NT2/D1 (cell line): Measurements from ENCODE around the gene PEX10.

Experiments used
- DNase-seq: peaks from one replicate; pipeline ENCODE4 v3.0.0-alpha.2; 2011; ENCODE audit warnings: low read depth, low spot score
- H3K27me3 ChIP-seq: 2 replicates; pipeline ENCODE4 v1.6.0; 2011; ENCODE audit warnings: mild to moderate bottlenecking; ENCODE audit not compliant: insufficient read length, insufficient read depth
- H3K36me3 ChIP-seq: 2 replicates; pipeline ENCODE4 v1.6.1; 2011; ENCODE audit warnings: mild to moderate bottlenecking, low read length, mixed read lengths; ENCODE audit not compliant: insufficient read depth, insufficient read length
- H3K4me1 ChIP-seq: 2 replicates; pipeline ENCODE4 v1.5.1; 2011; ENCODE audit not compliant: insufficient read depth, insufficient read length
- H3K4me3 ChIP-seq: 2 replicates; pipeline ENCODE4 v1.5.1; 2011; ENCODE audit warnings: low read depth; ENCODE audit not compliant: insufficient read length
- H3K9ac ChIP-seq: 2 replicates; pipeline ENCODE4 v1.6.0; 2011; ENCODE audit warnings: low read depth; ENCODE audit not compliant: insufficient read length
- H3K9me3 ChIP-seq: 2 replicates; pipeline ENCODE4 v1.5.1; 2011; ENCODE audit warnings: mild to moderate bottlenecking, low read length; ENCODE audit not compliant: insufficient read depth
- SUZ12 ChIP-seq: IDR thresholded peaks from 2 replicates; pipeline ENCODE4 v1.6.1; 2011; ENCODE audit not compliant: insufficient read length, insufficient read depth; ENCODE audit errors: extremely low read depth
- YY1 ChIP-seq: IDR thresholded peaks from 2 replicates; pipeline ENCODE4 v1.6.1; 2011; ENCODE audit not compliant: insufficient read length, insufficient read depth
- ZNF274 ChIP-seq: IDR thresholded peaks from 2 replicates; pipeline ENCODE4 v1.6.1; 2011; ENCODE audit warnings: mild to moderate bottlenecking, low read depth, low read length

Gene PEX10

DNA sequence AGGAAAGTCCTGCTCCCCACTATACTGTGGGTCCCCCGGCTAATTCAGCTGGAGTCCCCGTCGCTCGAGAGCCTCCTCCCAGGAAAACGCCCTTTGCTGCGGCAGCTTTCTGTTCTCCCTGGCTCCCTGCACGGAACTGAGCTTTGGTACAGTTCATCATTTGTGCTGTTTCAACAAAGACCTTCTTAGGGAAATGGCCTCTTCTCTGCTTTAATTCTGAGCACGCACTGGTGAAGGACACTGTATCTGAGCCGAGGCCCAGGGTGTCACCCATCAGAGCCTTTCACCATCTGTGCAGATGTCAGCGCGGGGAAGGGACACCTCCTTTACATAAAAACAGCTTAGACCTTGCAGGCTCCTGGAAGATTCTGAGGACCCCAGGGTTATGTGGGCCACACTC is 13.5 kb upstream of the PEX10 start:
- H3K27me3 ChIP-seq, result peaks cover 16% of the 10 kb centered on the region
- H3K4me1 ChIP-seq, result no peaks in the 10 kb centered on the region
- DNase-seq, result no peak
- H3K4me3 ChIP-seq, result no peak overlapping the region
- no peak overlapping the region for H3K9ac ChIP-seq
- TF ChIP-seq ZNF274 (no peak), SUZ12 (no peak), YY1 (no peak)
- no peaks in the 10 kb centered on the region for H3K36me3 ChIP-seq
- H3K9me3 ChIP-seq, result peaks cover 29% of the 10 kb centered on the region

DNA sequence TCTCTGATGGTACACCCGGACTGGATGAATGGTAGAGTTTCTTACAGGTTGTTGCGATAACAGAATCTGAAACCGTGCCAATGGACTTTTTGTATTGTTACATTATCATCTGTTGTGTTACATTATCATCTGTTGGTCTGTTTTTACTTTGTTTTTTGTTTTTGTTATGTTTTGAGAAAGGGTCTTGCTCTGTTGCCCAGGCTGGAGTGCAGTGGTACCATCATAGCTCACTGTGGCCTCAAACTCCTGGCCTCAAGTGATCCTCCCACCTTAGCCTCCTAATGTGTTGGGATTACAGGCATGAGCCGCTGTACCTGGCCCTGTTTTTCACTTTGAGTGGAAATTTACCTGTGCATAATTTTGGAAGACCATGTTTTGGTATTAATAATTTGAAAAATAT is 10.2 kb upstream of the PEX10 start:
- peaks cover 16% of the 10 kb centered on the region for H3K27me3 ChIP-seq
- TF ChIP-seq SUZ12 (no peak), YY1 (no peak), ZNF274 (no peak)
- no peak overlapping the region for H3K4me3 ChIP-seq
- H3K4me1 ChIP-seq, result no peaks in the 10 kb centered on the region
- no peaks in the 10 kb centered on the region for H3K36me3 ChIP-seq
- peaks cover 13% of the 10 kb centered on the region for H3K9me3 ChIP-seq
- no peak for DNase-seq
- no peak overlapping the region for H3K9ac ChIP-seq

DNA sequence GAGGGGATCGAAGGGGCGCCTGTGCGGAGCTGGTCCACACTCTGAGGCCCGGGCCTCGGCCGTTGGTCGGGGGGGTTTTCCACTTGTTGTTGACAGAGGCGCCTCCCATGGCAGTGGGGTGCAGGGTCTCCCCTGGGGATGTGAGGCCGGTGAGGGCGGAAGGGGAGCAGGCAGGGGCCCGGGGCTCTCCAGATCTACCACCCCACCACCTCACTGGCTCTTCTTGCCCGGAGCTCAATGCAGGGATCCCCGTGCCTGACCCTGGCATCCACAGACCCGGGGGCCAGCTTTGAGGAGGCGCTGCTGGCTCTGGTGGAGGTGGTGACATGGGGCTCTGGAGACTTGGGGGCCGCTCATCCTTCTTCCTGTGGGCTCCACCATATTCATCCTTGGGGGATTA is 7.1 kb upstream of the PEX10 start:
- peaks cover 6% of the 10 kb centered on the region for H3K4me1 ChIP-seq
- no peak overlapping the region for H3K9ac ChIP-seq
- H3K36me3 ChIP-seq, result no peaks in the 10 kb centered on the region
- H3K4me3 ChIP-seq, result no peak overlapping the region
- H3K27me3 ChIP-seq, result peaks cover 11% of the 10 kb centered on the region
- TF ChIP-seq SUZ12, result no peak
- TF ChIP-seq YY1, result no peak
- TF ChIP-seq ZNF274, result no peak
- DNase-seq, result no peak
- peaks cover 13% of the 10 kb centered on the region for H3K9me3 ChIP-seq

DNA sequence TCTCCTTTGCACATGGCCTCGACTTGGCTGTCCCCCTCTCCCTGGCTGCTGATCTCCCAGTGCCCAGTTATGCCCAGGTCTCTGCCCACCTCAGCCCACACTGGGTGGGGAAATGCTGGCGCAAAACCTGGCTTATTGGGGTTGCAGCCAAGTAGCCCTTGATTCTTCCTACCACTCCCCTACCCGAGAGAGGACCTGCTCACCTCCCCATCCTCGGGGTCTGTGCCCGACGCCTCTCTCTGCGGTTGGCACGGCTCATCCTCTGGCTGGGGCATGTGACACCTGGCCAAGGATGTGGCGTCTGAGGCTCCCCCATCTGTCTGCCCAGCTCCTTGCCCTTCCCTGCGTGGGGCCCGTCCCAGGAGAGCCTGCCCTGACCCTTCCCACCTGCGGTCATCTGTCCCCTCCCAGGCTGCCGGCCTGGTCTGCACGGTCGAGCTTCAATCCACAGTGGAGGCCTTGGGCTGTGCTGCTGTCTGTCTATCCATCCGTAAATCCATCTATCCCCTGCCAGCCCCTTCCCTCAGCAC is 6.5 kb upstream of the PEX10 start:
- Histone ChIP-seq H3K9ac (no peak overlapping the region), H3K4me3 (no peak overlapping the region), H3K36me3 (no peaks in the 10 kb centered on the region), H3K4me1 (peaks cover 6% of the 10 kb centered on the region), H3K27me3 (peaks cover 11% of the 10 kb centered on the region), H3K9me3 (peaks cover 13% of the 10 kb centered on the region)
- no peak for DNase-seq
- TF ChIP-seq YY1, result no peak
- no peak for TF ChIP-seq SUZ12
- no peak for TF ChIP-seq ZNF274

DNA sequence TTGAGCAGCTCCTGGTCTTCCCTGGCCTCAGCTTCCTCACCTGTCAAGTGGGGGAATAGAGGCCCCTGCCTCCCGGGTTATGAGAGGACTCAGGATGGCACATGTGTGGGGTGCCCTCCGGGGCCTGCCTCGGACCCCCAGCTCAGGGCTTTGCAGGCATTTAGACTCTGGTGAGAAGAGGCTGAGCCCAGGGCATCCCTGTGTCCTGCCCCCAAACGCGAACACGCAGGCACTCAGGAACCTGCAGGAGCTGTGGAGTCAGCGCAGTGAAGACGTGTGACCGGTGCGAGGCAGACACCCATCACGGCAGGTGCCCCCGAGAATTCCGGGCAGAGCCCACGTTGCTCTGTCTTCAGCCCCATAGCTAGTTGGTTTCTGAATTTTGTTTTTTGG is 5.5 kb upstream of the PEX10 start:
- H3K9ac ChIP-seq, result no peak overlapping the region
- TF ChIP-seq SUZ12 (no peak), ZNF274 (no peak), YY1 (no peak)
- no peaks in the 10 kb centered on the region for H3K36me3 ChIP-seq
- DNase-seq, result no peak
- H3K4me3 ChIP-seq, result no peak overlapping the region
- peaks cover 5% of the 10 kb centered on the region for H3K27me3 ChIP-seq
- peaks cover 4% of the 10 kb centered on the region for H3K9me3 ChIP-seq
- H3K4me1 ChIP-seq, result peaks cover 8% of the 10 kb centered on the region

DNA sequence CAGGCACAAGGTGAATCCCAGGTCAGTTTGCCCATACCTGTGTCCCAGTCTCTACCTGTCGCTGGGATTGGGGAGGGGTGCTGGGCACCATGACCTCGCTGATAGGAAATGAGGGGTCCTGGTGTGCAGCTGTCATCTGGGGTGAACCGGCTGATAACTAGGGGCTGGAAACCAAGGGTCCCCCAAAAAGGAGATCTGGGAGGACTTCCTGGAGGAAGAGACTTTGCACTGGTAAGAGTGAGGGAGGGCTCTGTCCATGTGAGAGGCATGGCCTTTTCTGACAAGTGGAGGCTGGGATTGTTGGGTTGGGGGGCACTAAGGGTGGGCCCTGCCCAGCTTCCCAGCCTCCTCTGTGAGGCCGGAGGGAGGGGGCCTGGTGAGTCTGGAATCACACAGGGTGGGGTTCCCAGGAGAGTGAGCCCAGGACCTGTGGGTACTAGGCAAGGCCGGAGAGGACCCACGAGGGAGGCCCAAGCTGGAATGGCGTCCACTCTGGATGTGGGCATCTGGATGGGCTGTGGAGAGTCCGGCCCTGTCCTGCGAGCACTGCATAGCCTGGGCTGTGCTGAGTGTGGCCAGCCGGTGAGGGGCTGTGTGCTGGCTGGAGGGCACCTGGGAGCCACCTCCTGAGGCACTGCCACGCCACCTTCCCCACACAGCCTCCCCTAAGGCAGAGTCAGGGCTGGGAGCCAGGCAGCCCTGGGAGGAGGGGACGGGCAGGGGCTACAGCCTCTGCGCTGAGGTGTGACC is 4.9 kb upstream of the PEX10 start:
- DNase-seq, result no peak
- H3K9ac ChIP-seq, result no peak overlapping the region
- TF ChIP-seq YY1, result no peak
- no peaks in the 10 kb centered on the region for H3K36me3 ChIP-seq
- H3K4me1 ChIP-seq, result peaks cover 8% of the 10 kb centered on the region
- H3K27me3 ChIP-seq, result no peaks in the 10 kb centered on the region
- no peak overlapping the region for H3K4me3 ChIP-seq
- no peaks in the 10 kb centered on the region for H3K9me3 ChIP-seq

DNA sequence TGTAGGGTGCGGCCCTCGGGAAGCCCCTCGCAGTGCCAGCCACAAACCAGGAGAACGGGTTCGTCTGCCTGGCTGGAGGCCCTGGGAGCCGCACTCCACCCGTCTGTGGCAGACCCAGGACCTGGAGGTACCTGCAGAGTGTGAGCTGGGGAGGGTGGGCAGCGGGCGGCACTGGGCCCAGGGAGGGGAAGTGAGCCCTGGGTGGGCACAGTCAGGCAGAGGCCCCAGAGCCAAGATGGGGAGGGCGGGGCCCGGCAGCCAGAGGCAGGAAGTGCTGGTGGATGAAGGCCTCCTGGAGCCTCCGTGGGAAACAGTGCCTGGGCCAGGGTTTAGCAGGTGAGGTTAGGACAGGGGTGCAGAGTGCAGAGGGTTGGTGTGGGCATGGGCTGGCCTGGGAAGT is 4.0 kb upstream of the PEX10 start:
- no peak overlapping the region for H3K9ac ChIP-seq
- no peaks in the 10 kb centered on the region for H3K27me3 ChIP-seq
- H3K4me1 ChIP-seq, result peaks cover 8% of the 10 kb centered on the region
- DNase-seq, result no peak
- no peak overlapping the region for H3K4me3 ChIP-seq
- no peaks in the 10 kb centered on the region for H3K36me3 ChIP-seq
- H3K9me3 ChIP-seq, result no peaks in the 10 kb centered on the region
- TF ChIP-seq SUZ12 (no peak), YY1 (no peak), ZNF274 (no peak)
